ENCODE measurements around the gene GEMIN7. TPM values are rescaled to one million over a fixed set of nuclear protein-coding genes. Genes with fewer than 3 reads are reported as not detected.

GEMIN7 gene
- total RNA-seq, 1 donor from 2014 or later, result 49.4 TPM

- intact Hi-C loops (cut with micrococcal nuclease), result no loop called here
- Mint-ChIP-seq H3K27me3 (ENCODE audit: low read depth) (no peaks in the 10 kb centered on the region), H3K36me3 (ENCODE audit: low read depth) (no peaks in the 10 kb centered on the region), H3K4me3 (ENCODE audit: low read depth) (no peak overlapping the region), H3K27ac (peak overlapping the region; percentile 17), H3K9me3 (no peaks in the 10 kb centered on the region), H3K4me1 (ENCODE audit: low read depth) (no peaks in the 10 kb centered on the region)
- DNase-seq (ENCODE audit: low spot score), result no peak
Measured at GRCh38 chr19:45133661-45134060, 54.6 kb downstream of the GEMIN7 start.

DNA sequence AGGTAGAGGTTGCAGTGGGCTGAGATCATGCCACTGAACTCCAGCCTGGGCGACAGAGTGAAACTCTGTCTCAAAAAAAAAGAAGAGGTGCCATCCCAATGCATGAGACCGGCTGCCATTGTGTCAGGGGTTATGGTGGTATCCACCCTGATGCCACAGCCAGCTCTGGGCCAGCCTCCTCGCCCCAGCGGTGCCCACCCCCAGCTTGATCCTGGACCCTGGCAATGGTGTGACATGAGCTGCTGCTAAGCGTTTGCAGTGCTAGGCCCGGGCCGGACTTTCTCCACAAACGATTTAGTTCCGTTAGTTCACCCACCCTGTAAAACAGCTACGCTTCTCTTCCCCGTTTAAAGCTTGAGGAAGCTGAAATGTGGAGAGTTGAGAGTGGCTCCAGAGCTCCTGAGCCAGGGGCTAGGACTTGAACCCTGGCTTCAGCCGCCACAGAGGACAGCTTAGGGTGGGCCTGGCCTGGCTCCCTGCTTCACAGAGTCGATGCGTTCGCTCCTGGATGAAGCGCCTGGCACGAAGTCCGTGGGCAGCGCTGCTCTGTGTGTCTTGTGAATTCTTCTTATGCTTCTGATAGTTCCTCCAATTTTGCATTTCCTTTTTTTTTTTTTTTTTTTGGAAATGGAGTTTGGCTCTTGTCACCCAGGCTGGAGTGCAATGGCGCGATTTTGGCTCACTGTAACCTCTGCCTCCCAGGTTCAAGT is 56.3 kb downstream of the GEMIN7 start:
- H3K27me3 Mint-ChIP-seq (ENCODE audit: low read depth), result no peaks in the 10 kb centered on the region
- intact Hi-C loops (cut with micrococcal nuclease), result no loop called here
- H3K4me1 Mint-ChIP-seq (ENCODE audit: low read depth), result no peaks in the 10 kb centered on the region
- H3K36me3 Mint-ChIP-seq (ENCODE audit: low read depth), result no peaks in the 10 kb centered on the region
- H3K27ac Mint-ChIP-seq, result no peak overlapping the region
- H3K9me3 Mint-ChIP-seq, result no peaks in the 10 kb centered on the region
- no peak overlapping the region for H3K4me3 Mint-ChIP-seq (ENCODE audit: low read depth)
- DNase-seq (ENCODE audit: low spot score), result no peak

GRCh38 chr19:45136507-45137178 is 57.6 kb downstream of the GEMIN7 start:
- no peak overlapping the region for H3K4me3 Mint-ChIP-seq (ENCODE audit: low read depth)
- H3K9me3 Mint-ChIP-seq, result no peaks in the 10 kb centered on the region
- intact Hi-C loops (cut with micrococcal nuclease), result no loop called here
- no peaks in the 10 kb centered on the region for H3K27me3 Mint-ChIP-seq (ENCODE audit: low read depth)
- no peaks in the 10 kb centered on the region for H3K4me1 Mint-ChIP-seq (ENCODE audit: low read depth)
- no peak for DNase-seq (ENCODE audit: low spot score)
- no peaks in the 10 kb centered on the region for H3K36me3 Mint-ChIP-seq (ENCODE audit: low read depth)
- H3K27ac Mint-ChIP-seq, result peak overlapping the region; percentile 7

- Mint-ChIP-seq H3K4me1 (ENCODE audit: low read depth) (no peaks in the 10 kb centered on the region), H3K4me3 (ENCODE audit: low read depth) (no peak overlapping the region), H3K27ac (no peak overlapping the region), H3K36me3 (ENCODE audit: low read depth) (no peaks in the 10 kb centered on the region), H3K9me3 (no peaks in the 10 kb centered on the region), H3K27me3 (ENCODE audit: low read depth) (no peaks in the 10 kb centered on the region)
- DNase-seq (ENCODE audit: low spot score), result no peak
- intact Hi-C loops (cut with micrococcal nuclease), result no loop called here
Measured at GRCh38 chr19:45137179-45137761, 58.2 kb downstream of the GEMIN7 start.

- no peak for DNase-seq (ENCODE audit: low spot score)
- intact Hi-C loops (cut with micrococcal nuclease), result no loop called here
- Mint-ChIP-seq H3K4me1 (ENCODE audit: low read depth) (no peaks in the 10 kb centered on the region), H3K27ac (no peak overlapping the region), H3K4me3 (ENCODE audit: low read depth) (no peak overlapping the region), H3K36me3 (ENCODE audit: low read depth) (no peaks in the 10 kb centered on the region), H3K9me3 (no peaks in the 10 kb centered on the region), H3K27me3 (ENCODE audit: low read depth) (no peaks in the 10 kb centered on the region)
Measured at GRCh38 chr19:45138303-45138751, 59.3 kb downstream of the GEMIN7 start.

GRCh38 chr19:45139286-45140143 is 60.5 kb downstream of the GEMIN7 start:
- Mint-ChIP-seq H3K27ac (no peak overlapping the region), H3K27me3 (ENCODE audit: low read depth) (no peaks in the 10 kb centered on the region), H3K4me3 (ENCODE audit: low read depth) (no peak overlapping the region), H3K9me3 (no peaks in the 10 kb centered on the region), H3K36me3 (ENCODE audit: low read depth) (no peaks in the 10 kb centered on the region), H3K4me1 (ENCODE audit: low read depth) (no peaks in the 10 kb centered on the region)
- intact Hi-C loops (cut with micrococcal nuclease), result no loop called here
- DNase-seq (ENCODE audit: low spot score), result no peak

DNA sequence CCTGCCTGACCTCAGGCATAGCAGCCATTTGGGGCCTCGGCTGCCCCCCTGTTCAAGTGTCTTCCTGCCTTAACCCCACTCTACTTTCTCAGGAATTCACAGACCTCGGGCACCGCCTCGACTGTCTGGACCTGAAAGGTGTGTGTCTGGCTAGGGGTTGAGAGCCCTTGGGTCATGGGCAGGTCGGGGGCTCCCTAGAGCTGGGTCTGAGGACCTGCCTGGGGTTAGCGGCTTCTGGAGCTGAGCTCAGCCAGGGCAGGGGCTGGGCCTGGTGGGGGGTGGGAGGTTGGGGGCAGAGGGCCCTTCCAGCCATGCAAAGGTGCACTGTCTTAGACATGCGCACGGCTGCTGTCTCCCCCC is 61.1 kb downstream of the GEMIN7 start:
- Mint-ChIP-seq H3K36me3 (ENCODE audit: low read depth) (no peaks in the 10 kb centered on the region), H3K9me3 (no peaks in the 10 kb centered on the region), H3K27ac (no peak overlapping the region), H3K4me3 (ENCODE audit: low read depth) (no peak overlapping the region), H3K27me3 (ENCODE audit: low read depth) (no peaks in the 10 kb centered on the region), H3K4me1 (ENCODE audit: low read depth) (no peaks in the 10 kb centered on the region)
- intact Hi-C loops (cut with micrococcal nuclease), result no loop called here
- DNase-seq (ENCODE audit: low spot score), result no peak

DNA sequence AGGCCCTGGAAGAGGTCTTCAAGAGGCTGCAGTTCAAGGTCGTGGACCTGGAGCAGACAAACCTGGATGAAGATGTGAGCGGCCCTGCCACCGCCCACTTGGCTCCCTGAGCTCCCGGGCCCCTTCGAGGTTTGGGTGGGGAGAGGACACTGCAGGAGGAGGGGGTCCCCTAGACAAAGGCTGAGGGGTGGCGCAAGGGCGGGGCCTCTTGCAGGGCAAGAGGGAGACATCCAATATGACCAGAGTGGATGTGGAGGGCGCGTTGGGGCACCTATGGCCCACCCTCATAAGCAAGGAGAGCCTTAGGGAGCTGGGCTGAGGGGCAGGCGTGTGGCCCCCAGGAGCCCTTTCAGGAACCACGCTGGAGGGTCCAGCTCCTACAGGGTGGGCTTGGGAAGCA is 61.5 kb downstream of the GEMIN7 start:
- no peaks in the 10 kb centered on the region for H3K36me3 Mint-ChIP-seq (ENCODE audit: low read depth)
- no peaks in the 10 kb centered on the region for H3K4me1 Mint-ChIP-seq (ENCODE audit: low read depth)
- H3K9me3 Mint-ChIP-seq, result no peaks in the 10 kb centered on the region
- DNase-seq (ENCODE audit: low spot score), result no peak
- no peak overlapping the region for H3K4me3 Mint-ChIP-seq (ENCODE audit: low read depth)
- intact Hi-C loops (cut with micrococcal nuclease), result no loop called here
- no peak overlapping the region for H3K27ac Mint-ChIP-seq
- H3K27me3 Mint-ChIP-seq (ENCODE audit: low read depth), result no peaks in the 10 kb centered on the region

Other genes starting within 250 kb of the GEMIN7 start
- gene NECTIN2, start 233.0 kb upstream of the GEMIN7 start, total RNA-seq, result 0.27 and 0.37 TPM in 2 replicates
- gene TOMM40, start 188.0 kb upstream of the GEMIN7 start, total RNA-seq, result 152 and 156 TPM in 2 replicates
- gene APOE, start 173.5 kb upstream of the GEMIN7 start, total RNA-seq, result 0.94 TPM in 2 replicates
- 3.1 and 6.4 TPM in 2 replicates for gene APOC1, start 164.7 kb upstream of the GEMIN7 start, total RNA-seq
- gene APOC4, start 137.0 kb upstream of the GEMIN7 start, total RNA-seq, result not detected in 2 replicates
- not detected in 2 replicates for gene APOC2, start 133.2 kb upstream of the GEMIN7 start, total RNA-seq
- gene CLPTM1, start 123.9 kb upstream of the GEMIN7 start, total RNA-seq, result 68.7 and 72.7 TPM in 2 replicates
- 62.7 and 70.3 TPM in 2 replicates for gene RELB, start 77.8 kb upstream of the GEMIN7 start, total RNA-seq
- 102 and 105 TPM in 2 replicates for gene CLASRP, start 40.2 kb upstream of the GEMIN7 start, total RNA-seq
- 3.9 and 5.8 TPM in 2 replicates for gene ZNF296, start 2.8 kb upstream of the GEMIN7 start, total RNA-seq
- 15.7 and 18.4 TPM in 2 replicates for gene PPP1R37, start 13.9 kb downstream of the GEMIN7 start, total RNA-seq
- gene NKPD1, start 81.7 kb downstream of the GEMIN7 start, total RNA-seq, result 0.07 and 0.09 TPM in 2 replicates
- 27.4 and 31.4 TPM in 2 replicates for gene TRAPPC6A, start 99.0 kb downstream of the GEMIN7 start, total RNA-seq
- 9.7 and 10.8 TPM in 2 replicates for gene BLOC1S3, start 99.5 kb downstream of the GEMIN7 start, total RNA-seq
- gene EXOC3L2, start 166.1 kb downstream of the GEMIN7 start, total RNA-seq, result not detected in 2 replicates
- 25.6 and 28.9 TPM in 2 replicates for gene MARK4, start 172.0 kb downstream of the GEMIN7 start, total RNA-seq
- gene CKM, start 243.6 kb downstream of the GEMIN7 start, total RNA-seq, result not detected in 2 replicates

Measured in activated T-helper 2 cell treated with anti-CD3 and anti-CD28 coated beads, Interferon-gamma antibody, Interleukin-2, Interleukin-4, amounts not matched to agents 10 μg/mL and 5 μg/mL and 100 μg/mL, durations not matched to agents 14 hours and 24 hours and 36 hours (primary cell).